ENCODE data around the gene RAP1GAP2.

DNA sequence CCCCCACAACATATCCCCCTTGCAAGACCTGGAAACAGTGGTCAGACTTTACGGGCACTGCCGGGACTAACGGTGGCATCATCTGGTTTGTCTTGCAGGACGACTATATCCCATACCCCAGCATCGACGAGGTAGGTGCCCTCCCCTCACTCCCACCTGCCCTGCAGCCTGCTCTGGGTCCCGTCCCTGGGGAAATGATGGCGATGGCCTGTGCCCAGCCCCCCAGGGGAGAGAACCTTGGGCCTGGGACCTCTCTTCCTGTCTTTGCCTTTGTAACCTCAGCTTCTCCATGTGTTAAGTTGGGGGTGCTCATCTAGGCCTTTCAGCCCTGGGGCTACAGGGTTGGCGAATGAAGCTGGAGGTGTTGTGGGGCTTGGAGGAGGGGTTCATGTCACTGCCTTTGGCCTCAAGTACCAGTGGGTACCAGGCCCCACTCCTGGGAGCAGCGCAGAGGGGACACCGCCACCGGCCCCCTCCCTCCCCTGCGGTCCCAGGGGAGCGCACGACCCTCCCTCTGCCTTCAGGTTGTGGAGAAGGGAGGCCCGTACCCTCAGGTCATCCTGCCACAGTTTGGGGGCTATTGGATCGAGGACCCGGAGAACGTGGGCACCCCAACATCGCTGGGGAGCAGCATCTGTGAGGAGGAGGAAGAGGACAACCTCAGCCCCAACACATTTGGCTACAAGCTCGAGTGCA, 167.2 kb downstream of the RAP1GAP2 start:
- TF ChIP-seq, protein P1, sequence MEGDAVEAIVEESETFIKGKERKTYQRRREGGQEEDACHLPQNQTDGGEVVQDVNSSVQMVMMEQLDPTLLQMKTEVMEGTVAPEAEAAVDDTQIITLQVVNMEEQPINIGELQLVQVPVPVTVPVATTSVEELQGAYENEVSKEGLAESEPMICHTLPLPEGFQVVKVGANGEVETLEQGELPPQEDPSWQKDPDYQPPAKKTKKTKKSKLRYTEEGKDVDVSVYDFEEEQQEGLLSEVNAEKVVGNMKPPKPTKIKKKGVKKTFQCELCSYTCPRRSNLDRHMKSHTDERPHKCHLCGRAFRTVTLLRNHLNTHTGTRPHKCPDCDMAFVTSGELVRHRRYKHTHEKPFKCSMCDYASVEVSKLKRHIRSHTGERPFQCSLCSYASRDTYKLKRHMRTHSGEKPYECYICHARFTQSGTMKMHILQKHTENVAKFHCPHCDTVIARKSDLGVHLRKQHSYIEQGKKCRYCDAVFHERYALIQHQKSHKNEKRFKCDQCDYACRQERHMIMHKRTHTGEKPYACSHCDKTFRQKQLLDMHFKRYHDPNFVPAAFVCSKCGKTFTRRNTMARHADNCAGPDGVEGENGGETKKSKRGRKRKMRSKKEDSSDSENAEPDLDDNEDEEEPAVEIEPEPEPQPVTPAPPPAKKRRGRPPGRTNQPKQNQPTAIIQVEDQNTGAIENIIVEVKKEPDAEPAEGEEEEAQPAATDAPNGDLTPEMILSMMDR (conservative IDR thresholded peaks at IDR 0.05): no peak
- no peak for TF ChIP-seq ZFX (IDR thresholded peaks at IDR 0.05)

All from C4-2B (cell line).